ENCODE data around the gene LRRC74A. TPM values are rescaled to one million over a fixed set of nuclear protein-coding genes. Genes with fewer than 3 reads are reported as not detected.

The LRRC74A gene
- not detected in 2 replicates for total RNA-seq (2012; rRNA removed)
- polyA plus RNA-seq (2012; rRNA removed), result not detected in 2 replicates
- polyA plus RNA-seq (2012; cell fraction: cytosol; rRNA removed), result not detected in 2 replicates
- polyA plus RNA-seq (2012; cell fraction: nucleus; rRNA removed; ENCODE audit: low replicate concordance), result not detected in 2 replicates
- not detected for Bru-seq, nascent RNA
- not detected for BruChase-seq, experiment 1, labeled RNA remaining after a 6-hour chase
- BruChase-seq, experiment 2, labeled RNA remaining after a 2-hour chase, result not detected
- long read RNA-seq, result 0 reads

GRCh38 chr14:76826122-76826521 lies at the start of gene LRRC74A:
Gene LRRC74A, plus strand, starts transcription at chr14:76826408. Its CDS starts 290 bp downstream, at chr14:76826698.
- no peak within 1 kb of the TSS for H3K18ac ChIP-seq (ENCODE audit: low read depth, low read length)
- H4K91ac ChIP-seq (ENCODE audit: insufficient read depth, low read depth, low read length), result no peak within 1 kb of the TSS
- peaks cover 18% of the 10 kb centered on the region for H3K27me3 ChIP-seq (ENCODE audit: control insufficient read depth, insufficient read depth, low read length)
- no peak within 1 kb of the TSS for H3K4me3 ChIP-seq (ENCODE audit: insufficient read depth, low read depth, low read length)
- no peaks in the 10 kb centered on the region for H3K4me1 ChIP-seq (ENCODE audit: control insufficient read depth, insufficient read depth, low read length)
- BruUV-seq (replicated peaks), result no TSS peak
- H4K5ac ChIP-seq (ENCODE audit: low read depth, low read length), result no peak within 1 kb of the TSS
- H3K9me3 ChIP-seq (ENCODE audit: control insufficient read depth, insufficient read depth, low read length), result no peaks in the 10 kb centered on the region
- dilution Hi-C loops (cut with HindIII; ENCODE audit: low sequenced_read_pairs, unreplicated experiment), result no loop called here
- CTCF ChIA-PET, result no interaction called here
- WGBS, 2 experiments (ENCODE audit: extremely low coverage in 2 of 2, insufficient read length in 1 of 2), result no CpG with 5 or more reads among the region's 2 CpGs
- no peaks in the 10 kb centered on the region for H3K36me3 ChIP-seq (ENCODE audit: control insufficient read depth, insufficient read depth, low read length)
- no peaks in the 10 kb centered on the region for H3K79me1 ChIP-seq (ENCODE audit: low read depth in 1 of 2, low read length in 2 of 2)
- H4K8ac ChIP-seq (ENCODE audit: low read depth in 2 of 2, low read length in 2 of 2), result no peak within 1 kb of the TSS
- H2BK120ac ChIP-seq (ENCODE audit: low read depth, low read length), result no peak within 1 kb of the TSS
- ATAC-seq (ENCODE audit: low read depth), result no peak
- POLR2A ChIA-PET (ENCODE audit: unreplicated experiment), result no interaction called here
- no peak within 1 kb of the TSS for H3K14ac ChIP-seq (replicated peaks; ENCODE audit: low read depth, low read length)
- no peak for TF ChIP-seq ELK1 (IDR thresholded peaks at IDR 0.05; ENCODE audit: borderline replicate concordance, low read depth, low read length)
- TF ChIP-seq BHLHE40 (IDR thresholded peaks at IDR 0.05; ENCODE audit: low read depth, low read length), result no peak
- TF ChIP-seq MAZ (IDR thresholded peaks at IDR 0.05; ENCODE audit: borderline replicate concordance, low read depth, low read length), result no peak
- TF ChIP-seq CHD1 (IDR thresholded peaks at IDR 0.05; ENCODE audit: low read depth, low read length), result no peak
- TF ChIP-seq USF2 (IDR thresholded peaks at IDR 0.05; ENCODE audit: low read depth, low read length), result no peak
- no peak for TF ChIP-seq NFE2L2 (IDR thresholded peaks at IDR 0.05; ENCODE audit: low read depth, low read length)
- no peak for TF ChIP-seq CTCF (conservative IDR thresholded peaks at IDR 0.05; ENCODE audit: low read depth, low read length)
- no peak for TF ChIP-seq MXI1 (IDR thresholded peaks at IDR 0.05; ENCODE audit: borderline replicate concordance, low read depth, low read length)
- no peak for TF ChIP-seq MAFK (IDR thresholded peaks at IDR 0.05; ENCODE audit: low read depth, low read length)
- no peak for TF ChIP-seq RFX5 (IDR thresholded peaks at IDR 0.05; ENCODE audit: low read depth, low read length)
- TF ChIP-seq SMC3 (IDR thresholded peaks at IDR 0.05; ENCODE audit: low read depth, low read length), result no peak
- TF ChIP-seq CEBPB (IDR thresholded peaks at IDR 0.05; ENCODE audit: low read depth, low read length), result no peak
- no peak for TF ChIP-seq FOS (IDR thresholded peaks at IDR 0.05; ENCODE audit: low read depth, low read length)
- TF ChIP-seq RAD21 (IDR thresholded peaks at IDR 0.05; ENCODE audit: low read length), result no peak
- no peak for TF ChIP-seq POLR2A (IDR thresholded peaks at IDR 0.05; ENCODE audit: low read depth, low read length)
- TF ChIP-seq RCOR1 (IDR thresholded peaks at IDR 0.05; ENCODE audit: insufficient replicate concordance, low read length), result no peak
- H2AK9ac ChIP-seq (replicated peaks; ENCODE audit: low read depth, low read length, poor library complexity), result no peak within 1 kb of the TSS
- H2BK15ac ChIP-seq (ENCODE audit: low read depth, low read length), result no peak within 1 kb of the TSS
- H4K20me1 ChIP-seq (ENCODE audit: insufficient read depth, low read length), result no peaks in the 10 kb centered on the region
- H3K9me1 ChIP-seq (ENCODE audit: insufficient read depth, low read length), result no peaks in the 10 kb centered on the region
- H3K4ac ChIP-seq (ENCODE audit: low read depth, low read length), result no peak within 1 kb of the TSS
- no peak within 1 kb of the TSS for H2BK5ac ChIP-seq (ENCODE audit: low read depth, low read length, poor library complexity, severe bottlenecking)
- no peak within 1 kb of the TSS for H3K27ac ChIP-seq (ENCODE audit: insufficient read depth, low read length)
- H3K56ac ChIP-seq (ENCODE audit: extremely low read depth, insufficient read depth, low read length), result no peak within 1 kb of the TSS
- intact Hi-C loops (cut with micrococcal nuclease), result no loop called here
- H3K4me2 ChIP-seq (ENCODE audit: low read depth, low read length), result no peak within 1 kb of the TSS
- no peak within 1 kb of the TSS for H3K23ac ChIP-seq (ENCODE audit: low read depth, low read length)
- no peak for DNase-seq
- H2AK5ac ChIP-seq (ENCODE audit: low read depth, low read length), result no peak within 1 kb of the TSS
- H2BK20ac ChIP-seq (ENCODE audit: low read depth, low read length), result no peak within 1 kb of the TSS
- H2AFZ ChIP-seq (replicated peaks; ENCODE audit: low read length, poor library complexity), result no peak within 1 kb of the TSS
- in situ Hi-C loops (cut with MboI; ENCODE audit: low sequenced_read_pairs), result no loop called here
- no peak within 1 kb of the TSS for H3K9ac ChIP-seq (ENCODE audit: low read depth, low read length)

Data from IMR-90 (cell line).